ENCODE results near the gene STOX2. TPM values are rescaled to one million over a fixed set of nuclear protein-coding genes. Genes with fewer than 3 reads are reported as not detected.

Gene STOX2
- polyA plus RNA-seq, 1 experiment: 2.4 TPM

DNA sequence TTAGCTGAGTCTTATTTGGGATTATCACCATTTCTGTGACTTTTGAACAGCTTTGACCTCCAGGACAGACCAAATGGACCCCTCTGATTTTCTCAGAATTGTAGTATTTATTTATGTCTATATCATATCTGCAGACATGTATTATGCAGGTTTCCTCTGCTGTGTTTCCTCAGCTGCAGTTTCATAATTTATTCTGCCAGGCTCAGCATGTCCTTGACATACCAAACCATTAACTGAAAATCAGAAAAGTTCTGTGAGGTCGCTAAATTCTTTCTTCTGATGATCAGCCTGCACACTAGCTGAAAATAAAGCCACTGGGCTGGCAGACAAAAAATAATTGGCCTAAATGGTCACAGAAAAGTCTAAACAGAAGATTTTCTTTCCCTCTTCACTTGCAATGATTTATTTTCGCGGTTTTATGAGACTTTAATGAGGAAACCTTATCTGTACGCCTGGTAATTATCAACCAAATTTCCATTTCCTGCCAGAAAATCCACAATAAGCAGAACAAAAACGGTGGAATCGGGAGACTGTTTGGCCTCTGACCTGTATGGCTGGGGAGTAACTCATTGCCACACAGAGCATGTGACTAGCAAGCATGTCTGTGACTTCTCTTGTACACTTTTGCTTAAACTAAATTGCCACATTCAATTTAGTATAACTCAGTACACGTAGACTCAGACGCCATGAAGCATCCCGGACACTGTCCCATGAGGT is 161.6 kb downstream of the STOX2 start:
- H3K27ac ChIP-seq (ENCODE audit: low read depth, low read length): no peak overlapping the region
- H3K4me3 ChIP-seq (ENCODE audit: low read depth, low read length): no peak overlapping the region
- no peak for DNase-seq (ENCODE audit: low read depth, low spot score)
- ChIA-PET POLR2A (no interaction called here), CTCF (no interaction called here)
- no peak for TF ChIP-seq CTCF (IDR thresholded peaks at IDR 0.05; ENCODE audit: low read depth, low read length)
- H3K9me3 ChIP-seq (ENCODE audit: control insufficient read depth, insufficient read depth, low read length): no peaks in the 10 kb centered on the region
- no peaks in the 10 kb centered on the region for H3K27me3 ChIP-seq (ENCODE audit: control insufficient read depth, insufficient read depth, low read length)

DNA sequence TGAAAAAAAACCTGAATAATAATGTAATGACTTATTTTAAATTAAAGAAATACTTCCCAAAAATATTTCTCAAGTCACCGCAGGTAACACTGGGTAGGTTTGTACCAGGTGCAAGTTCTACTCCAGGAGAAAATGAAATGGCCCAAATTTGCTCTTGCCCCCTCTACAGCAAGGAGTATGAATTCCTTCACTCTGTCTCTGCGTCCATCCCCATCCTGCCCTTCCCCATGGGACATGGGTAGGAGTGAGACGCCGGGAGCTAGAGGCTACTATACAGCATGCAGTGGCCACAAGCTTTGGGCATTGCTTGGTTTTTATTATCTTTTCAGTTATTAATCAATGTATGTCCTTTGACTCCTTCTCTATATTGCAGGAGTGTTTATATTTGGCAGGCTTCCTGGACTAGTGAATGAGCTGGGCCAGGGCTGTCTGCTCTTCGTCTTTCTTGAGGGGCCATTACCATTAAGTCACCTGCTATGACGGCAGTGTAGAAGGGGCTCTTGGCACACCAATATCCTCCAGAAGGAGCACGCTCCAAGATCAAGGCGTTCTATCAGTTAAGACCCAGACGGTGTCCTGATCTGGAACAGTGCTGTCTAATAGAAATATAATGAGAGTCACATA is 162.9 kb downstream of the STOX2 start:
- no peak for TF ChIP-seq CTCF (IDR thresholded peaks at IDR 0.05; ENCODE audit: low read depth, low read length)
- no peak for DNase-seq (ENCODE audit: low read depth, low spot score)
- no peak overlapping the region for H3K4me3 ChIP-seq (ENCODE audit: low read depth, low read length)
- H3K27ac ChIP-seq (ENCODE audit: low read depth, low read length): no peak overlapping the region
- H3K27me3 ChIP-seq (ENCODE audit: control insufficient read depth, insufficient read depth, low read length): no peaks in the 10 kb centered on the region
- no peaks in the 10 kb centered on the region for H3K9me3 ChIP-seq (ENCODE audit: control insufficient read depth, insufficient read depth, low read length)
- CTCF ChIA-PET: no interaction called here
- POLR2A ChIA-PET: no interaction called here

Other genes starting within 250 kb of the STOX2 start
- 11.0 and 17.0 TPM in 2 replicates for gene RWDD4, start 246.1 kb upstream of the STOX2 start, polyA plus RNA-seq (2011; rRNA removed)
- gene TRAPPC11, start 246.0 kb upstream of the STOX2 start, polyA plus RNA-seq (2011; rRNA removed): 37.4 and 47.6 TPM in 2 replicates